Neural cell (in vitro differentiated cells): Measurements from ENCODE around the gene PSPN.
A peak's percentile ranks its signal among the peaks of the same experiment; 100 is the strongest.

Source experiments
- EP300 ChIP-seq: fragments of 450-650 bp; conservative IDR thresholded peaks from 2 replicates; pipeline ENCODE4 v1.6.1; 2014; ENCODE audit warnings: antibody characterized with exemption, mild to moderate bottlenecking, moderate library complexity; ENCODE audit not compliant: poor library complexity, severe bottlenecking
- TAF1 ChIP-seq: IDR thresholded peaks from 2 replicates; pipeline ENCODE4 v1.6.1; 2012; ENCODE audit warnings: low read depth
- TF ChIP-seq, protein P1 (sequence below): fragments of 450-650 bp; IDR thresholded peaks from 2 replicates; pipeline ENCODE4 v1.5.1; 2014; ENCODE audit warnings: antibody characterized with exemption, mild to moderate bottlenecking, moderate library complexity; ENCODE audit not compliant: poor library complexity, severe bottlenecking

- TF ChIP-seq TAF1 (peak; percentile 94), EP300 (peak; percentile 68)
- TF ChIP-seq, protein P1, sequence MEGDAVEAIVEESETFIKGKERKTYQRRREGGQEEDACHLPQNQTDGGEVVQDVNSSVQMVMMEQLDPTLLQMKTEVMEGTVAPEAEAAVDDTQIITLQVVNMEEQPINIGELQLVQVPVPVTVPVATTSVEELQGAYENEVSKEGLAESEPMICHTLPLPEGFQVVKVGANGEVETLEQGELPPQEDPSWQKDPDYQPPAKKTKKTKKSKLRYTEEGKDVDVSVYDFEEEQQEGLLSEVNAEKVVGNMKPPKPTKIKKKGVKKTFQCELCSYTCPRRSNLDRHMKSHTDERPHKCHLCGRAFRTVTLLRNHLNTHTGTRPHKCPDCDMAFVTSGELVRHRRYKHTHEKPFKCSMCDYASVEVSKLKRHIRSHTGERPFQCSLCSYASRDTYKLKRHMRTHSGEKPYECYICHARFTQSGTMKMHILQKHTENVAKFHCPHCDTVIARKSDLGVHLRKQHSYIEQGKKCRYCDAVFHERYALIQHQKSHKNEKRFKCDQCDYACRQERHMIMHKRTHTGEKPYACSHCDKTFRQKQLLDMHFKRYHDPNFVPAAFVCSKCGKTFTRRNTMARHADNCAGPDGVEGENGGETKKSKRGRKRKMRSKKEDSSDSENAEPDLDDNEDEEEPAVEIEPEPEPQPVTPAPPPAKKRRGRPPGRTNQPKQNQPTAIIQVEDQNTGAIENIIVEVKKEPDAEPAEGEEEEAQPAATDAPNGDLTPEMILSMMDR = peak; percentile 61
Observed at GRCh38 chr19:6372594-6373095, 3.1 kb downstream of the PSPN start, which contains the start of gene ALKBH7.
